IPS DF 6.9 (cell line): Measurements from ENCODE around the gene SLC43A2.
"Not testable (repeated sequence)": the region's sequence is repeated elsewhere in the genome, so short reads cannot be mapped to it uniquely, and the experiment has no call there.

Source experiments
- DNase-seq: peaks from one replicate; pipeline ENCODE4 v3.0.0-alpha.2; 2013; ENCODE audit warnings: low read depth, low spot score
- H3K27ac ChIP-seq: one replicate; pipeline ENCODE4 v1.5.1; 2013; ENCODE audit warnings: low read length, control low read depth
- H3K27me3 ChIP-seq: 2 replicates; pipeline ENCODE4 v1.6.1; 2013; ENCODE audit warnings: mild to moderate bottlenecking, low read length; ENCODE audit not compliant: control insufficient read depth, insufficient read depth
- H3K36me3 ChIP-seq: 2 replicates; pipeline ENCODE4 v1.6.1; 2013; ENCODE audit warnings: low read length; ENCODE audit not compliant: control insufficient read depth, insufficient read depth
- H3K4me1 ChIP-seq: 2 replicates; pipeline ENCODE4 v1.6.1; 2013; ENCODE audit warnings: low read length; ENCODE audit not compliant: control insufficient read depth, insufficient read depth
- H3K4me3 ChIP-seq: 2 replicates; pipeline ENCODE4 v1.5.1; 2013; ENCODE audit warnings: mild to moderate bottlenecking, low read length
- H3K9me3 ChIP-seq: 2 replicates; pipeline ENCODE4 v1.6.1; 2013; ENCODE audit warnings: low read length, inconsistent platforms; ENCODE audit not compliant: control insufficient read depth, insufficient read depth
- WGBS: extraction: QIAGEN DNeasy Blood & Tissue Kit; methylation state at CpG from one replicate; pipeline ENCODE4 v1.1.7; 2013; ENCODE audit warnings: mixed read lengths, missing lambda C conversion rate; ENCODE audit not compliant: insufficient read length, insufficient coverage; 5-methylcytosine and 5-hydroxymethylcytosine counted together

Gene SLC43A2

DNA sequence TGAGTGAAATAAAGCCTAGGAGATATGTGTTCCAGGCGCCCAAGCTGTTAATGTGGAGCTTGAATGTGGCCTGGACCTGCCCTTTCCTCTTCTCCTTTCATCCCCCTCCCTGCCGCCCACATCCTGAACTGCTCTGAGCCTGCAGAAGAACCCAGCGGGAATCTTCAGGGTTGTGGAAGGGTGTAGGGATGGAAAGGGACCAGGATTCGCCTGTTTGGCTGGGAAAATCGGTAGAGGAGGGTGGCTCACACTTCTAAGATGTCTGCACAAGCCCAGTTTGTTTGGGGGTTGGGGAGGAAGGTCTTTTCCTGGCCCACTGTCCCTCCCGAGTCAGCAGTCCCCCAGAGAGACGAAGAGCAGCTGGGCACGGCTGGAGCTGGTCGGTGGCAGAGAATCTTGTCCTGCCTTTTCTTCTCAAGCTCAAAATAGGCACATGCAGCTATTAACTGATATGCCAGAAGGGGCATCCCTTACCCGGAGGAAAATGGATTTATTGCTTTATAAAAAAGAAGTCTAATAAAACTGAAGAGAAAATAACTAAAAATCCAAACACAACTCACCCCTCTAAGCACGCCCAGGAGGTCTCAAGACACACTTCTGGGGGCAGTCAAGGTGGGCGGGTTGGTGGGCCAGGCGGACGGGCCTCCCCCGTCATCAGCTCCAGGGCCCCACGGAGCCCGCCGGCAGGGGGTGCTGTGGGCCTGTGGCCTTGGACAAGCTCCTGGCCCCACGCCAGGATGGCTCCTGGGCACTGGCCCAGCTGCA lies 54.5 kb downstream of the SLC43A2 start:
- Histone ChIP-seq H3K4me1 (peaks cover 7% of the 10 kb centered on the region), H3K4me3 (no peak overlapping the region), H3K36me3 (no peaks in the 10 kb centered on the region), H3K9me3 (no peaks in the 10 kb centered on the region), H3K27ac (no peak overlapping the region), H3K27me3 (no peaks in the 10 kb centered on the region)
- DNase-seq, result no peak
- no CpG with 5 or more reads among the region's 19 CpGs for WGBS

- H3K9me3 ChIP-seq, H3K27me3 ChIP-seq, H3K4me1 ChIP-seq, H3K4me3 ChIP-seq, H3K36me3 ChIP-seq, H3K27ac ChIP-seq, DNase-seq: not testable (repeated sequence)
- WGBS, result no CpG with 5 or more reads among the region's 5 CpGs
Measured at GRCh38 chr17:1572646-1573045, 56.0 kb downstream of the SLC43A2 start.

DNA sequence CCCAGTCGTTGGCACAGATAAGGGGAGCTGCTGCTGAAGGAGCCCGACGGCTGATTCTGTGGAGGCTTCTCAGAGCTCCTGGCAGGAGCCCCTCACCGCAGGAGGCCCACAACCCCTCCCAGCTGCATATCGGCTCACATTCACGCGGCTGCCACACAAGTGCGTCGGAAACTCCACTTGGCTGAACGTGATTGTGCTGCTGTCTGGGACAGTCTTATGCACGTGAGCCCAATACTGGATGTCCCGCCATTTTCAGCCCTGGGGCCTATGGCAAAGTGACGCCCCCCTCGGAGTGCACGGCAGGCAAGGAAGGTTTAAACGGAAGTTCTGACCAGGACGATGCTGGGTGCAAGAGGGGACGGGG lies 57.3 kb downstream of the SLC43A2 start:
- Histone ChIP-seq H3K27ac (no peak overlapping the region), H3K4me1 (peaks cover 7% of the 10 kb centered on the region), H3K27me3 (no peaks in the 10 kb centered on the region), H3K36me3 (no peaks in the 10 kb centered on the region), H3K9me3 (no peaks in the 10 kb centered on the region), H3K4me3 (no peak overlapping the region)
- no CpG with 5 or more reads among the region's 18 CpGs for WGBS
- no peak for DNase-seq

DNA sequence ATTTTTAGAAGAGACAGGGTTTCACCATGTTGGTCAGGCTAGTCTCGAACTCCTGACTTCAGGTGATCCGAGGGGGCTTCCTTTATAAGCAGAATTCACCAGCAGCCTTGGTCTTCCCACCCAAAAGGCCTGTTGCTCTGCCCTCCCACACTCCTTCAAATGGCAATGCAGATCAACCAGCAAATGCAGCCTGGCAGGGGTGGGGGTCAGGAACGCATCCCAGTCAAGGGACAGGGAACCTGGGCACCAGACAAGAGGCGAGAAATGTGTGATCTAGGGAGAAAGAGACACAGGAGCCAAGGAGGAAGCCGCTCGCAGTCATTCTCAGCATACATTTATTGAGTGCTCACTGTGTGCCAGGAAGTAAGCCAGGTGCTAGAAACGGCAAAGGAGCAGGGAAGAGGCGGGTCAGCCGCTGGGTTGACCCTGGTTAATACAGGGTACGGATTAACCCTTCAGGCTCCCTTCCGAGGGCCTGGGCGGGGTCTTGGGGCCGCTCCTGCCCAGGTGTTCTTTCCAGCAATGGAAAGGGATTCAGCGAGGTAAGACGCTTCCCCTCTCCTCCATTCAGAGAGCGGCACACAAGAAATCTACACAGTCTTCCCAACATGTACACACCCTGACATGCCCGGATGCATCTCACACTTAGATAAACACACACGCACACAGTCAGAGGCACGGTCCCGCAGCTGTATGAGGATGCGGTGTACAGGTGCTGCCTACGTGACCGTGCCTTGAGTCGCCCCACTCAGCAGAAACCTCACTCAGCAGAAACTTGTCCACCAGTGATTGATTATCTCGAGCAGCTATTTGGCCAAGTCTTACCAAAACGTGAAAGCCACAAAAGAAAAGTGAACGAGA lies 59.5 kb downstream of the SLC43A2 start:
- H3K9me3 ChIP-seq, result no peaks in the 10 kb centered on the region
- H3K4me3 ChIP-seq, result no peak overlapping the region
- DNase-seq, result no peak
- H3K36me3 ChIP-seq, result no peaks in the 10 kb centered on the region
- H3K27ac ChIP-seq, result no peak overlapping the region
- H3K27me3 ChIP-seq, result no peaks in the 10 kb centered on the region
- no CpG with 5 or more reads among the region's 27 CpGs for WGBS
- peaks cover 3% of the 10 kb centered on the region for H3K4me1 ChIP-seq

- Histone ChIP-seq H3K27me3 (no peaks in the 10 kb centered on the region), H3K9me3 (no peaks in the 10 kb centered on the region), H3K4me1 (peaks cover 3% of the 10 kb centered on the region), H3K4me3 (no peak overlapping the region), H3K36me3 (no peaks in the 10 kb centered on the region), H3K27ac (no peak overlapping the region)
- DNase-seq, result no peak
- no CpG with 5 or more reads among the region's 14 CpGs for WGBS
Measured at GRCh38 chr17:1566505-1567199, 62.0 kb downstream of the SLC43A2 start.

DNA sequence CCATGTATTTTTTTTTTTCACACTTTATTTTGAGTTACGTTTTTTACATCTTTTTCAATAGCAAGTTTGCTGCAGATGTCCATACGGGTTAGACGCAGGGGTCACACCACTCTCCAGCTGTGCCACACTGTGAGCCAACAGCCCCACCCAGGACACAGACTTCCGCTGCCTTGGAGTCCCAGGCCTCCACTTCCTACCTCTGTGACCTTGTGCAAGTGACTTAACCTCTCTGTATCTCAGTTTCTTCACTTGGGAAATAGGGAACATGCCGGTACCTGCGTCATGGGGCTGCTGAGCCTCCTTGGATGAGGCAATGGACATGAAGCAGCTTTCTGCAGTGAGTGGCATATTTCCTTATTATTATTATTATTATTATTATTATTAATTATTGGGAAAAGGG lies 62.8 kb downstream of the SLC43A2 start:
- no peaks in the 10 kb centered on the region for H3K27me3 ChIP-seq
- WGBS, result no CpG with 5 or more reads among the region's 6 CpGs
- peaks cover 3% of the 10 kb centered on the region for H3K4me1 ChIP-seq
- no peaks in the 10 kb centered on the region for H3K36me3 ChIP-seq
- DNase-seq, result no peak
- no peak overlapping the region for H3K4me3 ChIP-seq
- no peak overlapping the region for H3K27ac ChIP-seq
- H3K9me3 ChIP-seq, result no peaks in the 10 kb centered on the region

DNA sequence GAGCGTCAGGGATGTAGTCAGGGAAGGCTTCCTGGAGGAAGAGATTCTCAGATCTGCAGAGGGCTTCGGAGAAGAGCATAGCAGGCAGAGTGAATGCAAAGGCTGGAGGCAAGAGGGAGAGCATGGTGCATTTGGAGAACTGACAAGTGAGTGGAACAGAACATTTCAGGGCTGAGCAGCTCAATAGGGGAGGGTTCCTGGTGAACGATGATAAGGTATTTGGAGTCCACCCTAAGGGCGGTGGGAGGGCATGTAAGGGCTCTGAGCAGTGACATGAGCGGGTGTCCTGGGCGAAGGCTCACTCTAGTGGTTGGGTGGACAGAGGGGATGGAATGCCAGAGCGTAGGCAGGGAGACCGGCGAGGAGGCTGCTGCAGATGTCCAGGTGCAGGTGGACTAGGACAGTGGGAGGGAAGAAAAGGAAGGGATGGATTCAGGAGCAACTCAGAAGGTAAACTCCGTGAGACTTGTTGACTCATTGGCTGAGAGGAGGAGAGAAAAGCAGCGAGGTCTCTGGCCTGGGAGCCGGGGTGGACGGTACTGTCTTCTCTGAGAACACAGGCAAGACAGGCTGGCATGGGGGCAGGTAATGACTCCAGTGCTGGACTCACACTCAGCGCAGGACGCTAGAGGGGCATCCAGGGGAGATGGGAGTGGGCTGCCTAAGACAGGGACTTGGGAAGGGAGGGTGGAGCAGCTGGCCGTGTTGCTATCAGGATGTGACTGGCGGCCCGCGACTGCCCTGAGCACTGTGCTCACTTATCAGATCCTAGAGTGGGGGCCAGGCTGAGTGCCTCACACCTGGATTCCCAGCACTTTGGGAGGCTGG lies 64.6 kb downstream of the SLC43A2 start:
- H3K36me3 ChIP-seq, result no peaks in the 10 kb centered on the region
- no peaks in the 10 kb centered on the region for H3K27me3 ChIP-seq
- H3K9me3 ChIP-seq, result no peaks in the 10 kb centered on the region
- no peaks in the 10 kb centered on the region for H3K4me1 ChIP-seq
- no peak for DNase-seq
- WGBS, result no CpG with 5 or more reads among the region's 19 CpGs
- H3K4me3 ChIP-seq, result no peak overlapping the region
- H3K27ac ChIP-seq, result no peak overlapping the region

DNA sequence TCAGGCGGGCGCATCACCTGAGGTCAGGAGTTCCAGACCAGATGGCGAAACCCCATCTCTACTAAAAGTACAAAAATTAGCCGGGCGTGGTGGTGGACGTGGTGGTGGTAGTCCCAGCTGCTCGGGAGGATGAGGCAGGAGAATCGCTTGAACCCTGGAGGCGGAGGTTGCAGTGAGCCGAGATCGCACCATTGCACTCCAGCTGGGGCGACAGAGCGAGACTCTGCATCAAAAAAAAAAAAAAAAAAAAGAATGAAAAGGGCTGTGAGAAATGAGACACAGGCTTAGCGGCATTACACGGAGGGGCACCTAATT lies 65.2 kb downstream of the SLC43A2 start:
- not testable (repeated sequence) for H3K4me3 ChIP-seq, H3K27ac ChIP-seq
- no CpG with 5 or more reads among the region's 15 CpGs for WGBS

DNA sequence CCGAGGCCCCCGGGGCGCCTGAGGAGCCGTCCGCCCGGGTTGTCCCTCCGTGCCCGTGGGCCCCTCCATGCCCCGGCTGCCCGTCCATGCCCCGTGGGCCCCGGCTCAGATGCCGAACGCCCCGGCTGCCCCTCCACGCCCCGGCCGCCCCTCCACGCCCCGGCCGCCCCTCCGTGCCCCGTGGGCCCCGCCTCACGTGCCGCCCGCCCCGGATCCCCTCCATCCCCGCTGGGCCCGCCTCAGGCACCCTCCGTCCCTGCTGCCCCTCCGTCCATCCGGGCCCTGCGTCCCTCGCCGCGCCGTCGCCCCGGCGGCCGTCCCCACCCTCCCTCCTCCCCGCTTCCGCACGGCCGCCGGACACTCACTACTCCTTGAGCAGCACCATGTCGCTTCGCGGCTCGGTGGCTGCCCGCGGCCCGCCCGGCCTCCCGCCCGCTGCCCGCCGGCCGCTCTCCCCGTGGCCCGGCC lies 66.4 kb downstream of the SLC43A2 start:
- Histone ChIP-seq H3K36me3 (no peaks in the 10 kb centered on the region), H3K9me3 (no peaks in the 10 kb centered on the region), H3K4me1 (no peaks in the 10 kb centered on the region), H3K27ac (no peak overlapping the region), H3K27me3 (no peaks in the 10 kb centered on the region), H3K4me3 (peak overlapping the region; percentile 81)
- no peak for DNase-seq
- WGBS, result no CpG with 5 or more reads among the region's 62 CpGs

More for the DNA sequence above, 65.2 kb downstream of the SLC43A2 start:
- not testable (repeated sequence) for DNase-seq, H3K9me3 ChIP-seq, H3K27me3 ChIP-seq, H3K36me3 ChIP-seq, H3K4me1 ChIP-seq
